DND-41 (cell line): ENCODE data around the gene COL13A1.

Experiments
- CTCF ChIP-seq: IDR thresholded peaks from 2 replicates; pipeline ENCODE4 v1.5.1; 2012; ENCODE audit warnings: borderline replicate concordance, low read length, moderate library complexity, mild to moderate bottlenecking; ENCODE audit not compliant: poor library complexity, severe bottlenecking; ENCODE audit errors: extremely low read depth
- EZH2 ChIP-seq: IDR thresholded peaks from 3 replicates; pipeline ENCODE4 v1.6.1; 2012; ENCODE audit warnings: borderline replicate concordance, low read depth, mild to moderate bottlenecking, moderate library complexity, low read length, inconsistent platforms; ENCODE audit not compliant: severe bottlenecking

GRCh38 chr10:69809318-69809717, 7.6 kb downstream of the COL13A1 start:
- TF ChIP-seq EZH2 (no peak), CTCF (no peak)
